Measurements from ENCODE around the gene ERC1.

Gene ERC1

DNA sequence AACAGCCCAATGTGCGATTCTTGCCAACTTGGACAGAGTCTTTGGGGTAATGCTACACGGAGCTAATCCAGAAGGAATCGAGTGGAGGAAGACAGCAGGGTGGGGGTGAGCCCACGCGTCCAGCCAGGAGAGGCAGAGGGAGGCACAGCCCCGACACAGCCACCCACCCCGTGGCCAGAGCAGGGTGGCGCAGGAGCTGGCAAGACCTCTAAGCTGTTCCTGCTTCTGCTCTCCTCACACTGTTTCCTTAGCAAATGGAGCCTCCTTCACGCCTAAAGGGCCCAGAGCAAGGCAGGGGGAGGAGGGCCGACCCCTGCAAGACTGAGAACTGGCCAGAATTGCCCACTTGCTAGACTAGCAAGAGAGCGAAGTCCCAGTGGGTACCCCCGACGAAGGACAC is 511.8 kb downstream of the ERC1 start:
- 84% methylated on average over 10 of the region's 13 CpGs for WGBS (ENCODE audit: insufficient coverage)

DNA sequence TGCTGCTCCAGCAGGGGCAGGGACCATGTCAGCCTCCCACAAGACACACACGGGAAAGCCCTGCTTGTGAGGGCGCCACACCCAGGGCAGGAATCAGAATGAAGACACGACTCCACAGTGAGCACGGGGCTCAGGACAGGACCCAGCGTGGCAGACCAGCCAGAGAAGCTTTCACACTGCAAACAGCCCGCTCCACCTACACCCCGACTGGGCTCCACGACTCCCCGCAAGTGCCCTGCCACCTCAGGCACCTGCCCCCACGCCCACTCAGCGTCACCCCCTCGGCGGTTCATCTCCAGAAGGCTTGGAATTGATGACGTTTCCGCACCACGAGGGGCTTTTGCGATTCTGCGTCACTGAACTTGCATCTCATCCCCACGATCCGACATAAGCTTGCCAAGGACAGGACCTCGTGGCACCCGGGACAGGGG is 512.3 kb downstream of the ERC1 start:
- Histone ChIP-seq H3K27ac (ENCODE audit: insufficient read depth in 1 of 2, low read depth in 1 of 2, low read length in 2 of 2, poor library complexity in 1 of 2, severe bottlenecking in 2 of 2) (no peak overlapping the region), H3K4me3 (ENCODE audit: control insufficient read depth in 1 of 7, extremely low read depth in 1 of 7, insufficient read depth in 4 of 7, low read depth in 2 of 7, low read length in 6 of 7) (no peak overlapping the region), H3K27me3 (replicated peaks in 2 of 5; ENCODE audit: control insufficient read depth in 4 of 5, insufficient read depth in 5 of 5, low read length in 4 of 5) (peaks cover 0 to 63% (median 9%) of the 10 kb centered on the region in 5 experiments), H3K36me3 (ENCODE audit: control insufficient read depth in 4 of 4, insufficient read depth in 4 of 4, low read length in 3 of 4) (no peaks in the 10 kb centered on the region), H3K4me1 (ENCODE audit: control extremely low read depth in 1 of 4, control insufficient read depth in 4 of 4, insufficient read depth in 4 of 4, low read length in 3 of 4) (peaks cover 0 to 28% (median 24%) of the 10 kb centered on the region in 4 experiments), H3K9me3 (ENCODE audit: control extremely low read depth in 1 of 5, control insufficient read depth in 4 of 5, insufficient read depth in 2 of 5, low read depth in 1 of 5, low read length in 4 of 5) (no peaks in the 10 kb centered on the region)
- WGBS (ENCODE audit: insufficient coverage) = 91% methylated on average over 22 of the region's 22 CpGs
- CTCF ChIA-PET = no interaction called here
- no peak for DNase-seq
- POLR2A ChIA-PET = no interaction called here

More for the DNA sequence above, 511.8 kb downstream of the ERC1 start:
- H3K27me3 ChIP-seq (replicated peaks in 2 of 5; ENCODE audit: control insufficient read depth in 4 of 5, insufficient read depth in 5 of 5, low read length in 4 of 5) = peaks cover 0 to 59% (median 9%) of the 10 kb centered on the region in 5 experiments
- no peaks in the 10 kb centered on the region for H3K9me3 ChIP-seq (ENCODE audit: control extremely low read depth in 1 of 5, control insufficient read depth in 4 of 5, insufficient read depth in 2 of 5, low read depth in 1 of 5, low read length in 4 of 5)
- H3K4me1 ChIP-seq (ENCODE audit: control extremely low read depth in 1 of 4, control insufficient read depth in 4 of 4, insufficient read depth in 4 of 4, low read length in 3 of 4) = peaks cover 0 to 28% (median 24%) of the 10 kb centered on the region in 4 experiments
- POLR2A ChIA-PET = no interaction called here
- DNase-seq = peak in 1 of 3 donors; percentile 8
- no peak overlapping the region for H3K4me3 ChIP-seq (ENCODE audit: control insufficient read depth in 1 of 7, extremely low read depth in 1 of 7, insufficient read depth in 4 of 7, low read depth in 2 of 7, low read length in 6 of 7)
- CTCF ChIA-PET = no interaction called here
- H3K27ac ChIP-seq (ENCODE audit: insufficient read depth in 1 of 2, low read depth in 1 of 2, low read length in 2 of 2, poor library complexity in 1 of 2, severe bottlenecking in 2 of 2) = no peak overlapping the region
- no peaks in the 10 kb centered on the region for H3K36me3 ChIP-seq (ENCODE audit: control insufficient read depth in 4 of 4, insufficient read depth in 4 of 4, low read length in 3 of 4)

DNA sequence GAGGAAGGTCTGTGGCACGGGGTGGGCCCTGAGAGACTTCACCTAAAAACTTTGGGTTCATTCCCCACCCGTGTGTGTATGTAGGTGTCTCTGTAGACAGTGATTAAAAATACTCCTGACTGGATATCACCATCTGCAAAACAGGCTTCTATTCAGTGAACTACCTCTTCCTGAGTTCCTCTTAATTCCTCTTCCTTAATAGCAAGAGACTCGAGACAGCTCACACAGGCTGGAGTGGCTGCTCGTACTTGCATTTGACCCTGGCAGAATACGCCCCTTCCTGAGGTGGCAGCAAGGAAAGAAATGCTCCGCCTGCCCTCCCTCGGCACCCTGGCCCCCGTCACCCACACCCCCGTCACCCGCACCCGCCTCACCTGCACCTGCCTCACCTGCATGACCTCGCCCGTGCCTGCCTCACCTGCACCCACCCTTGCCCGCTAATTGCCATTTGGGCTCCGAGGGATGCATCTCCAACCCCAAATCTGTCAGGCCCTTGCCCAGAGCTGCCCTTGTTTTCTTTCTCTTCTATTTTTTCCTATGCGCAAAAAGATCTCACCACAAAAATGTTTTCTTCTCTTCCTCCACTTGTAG is 513.4 kb downstream of the ERC1 start:
- Histone ChIP-seq H3K4me3 (ENCODE audit: control insufficient read depth in 1 of 7, extremely low read depth in 1 of 7, insufficient read depth in 4 of 7, low read depth in 2 of 7, low read length in 6 of 7) (peak overlapping the region; percentile 5 to 78 (median 48)), H3K36me3 (ENCODE audit: control insufficient read depth in 4 of 4, insufficient read depth in 4 of 4, low read length in 3 of 4) (no peaks in the 10 kb centered on the region), H3K27ac (ENCODE audit: insufficient read depth in 1 of 2, low read depth in 1 of 2, low read length in 2 of 2, poor library complexity in 1 of 2, severe bottlenecking in 2 of 2) (no peak overlapping the region), H3K9me3 (ENCODE audit: control extremely low read depth in 1 of 5, control insufficient read depth in 4 of 5, insufficient read depth in 2 of 5, low read depth in 1 of 5, low read length in 4 of 5) (no peaks in the 10 kb centered on the region), H3K4me1 (ENCODE audit: control extremely low read depth in 1 of 4, control insufficient read depth in 4 of 4, insufficient read depth in 4 of 4, low read length in 3 of 4) (peaks cover 0 to 28% (median 24%) of the 10 kb centered on the region in 4 experiments), H3K27me3 (replicated peaks in 2 of 5; ENCODE audit: control insufficient read depth in 4 of 5, insufficient read depth in 5 of 5, low read length in 4 of 5) (peaks cover 0 to 63% (median 9%) of the 10 kb centered on the region in 5 experiments)
- peak; percentile 28 to 71 (median 70) for DNase-seq
- CTCF ChIA-PET = interaction anchor here (0.9 kb wide), 2 partner anchors 11 to 386 kb away, joined by 3 to 4 read pairs; no protein-coding TSS in a partner anchor
- POLR2A ChIA-PET = no interaction called here
- 3% methylated on average over 13 of the region's 16 CpGs for WGBS (ENCODE audit: insufficient coverage)

DNA sequence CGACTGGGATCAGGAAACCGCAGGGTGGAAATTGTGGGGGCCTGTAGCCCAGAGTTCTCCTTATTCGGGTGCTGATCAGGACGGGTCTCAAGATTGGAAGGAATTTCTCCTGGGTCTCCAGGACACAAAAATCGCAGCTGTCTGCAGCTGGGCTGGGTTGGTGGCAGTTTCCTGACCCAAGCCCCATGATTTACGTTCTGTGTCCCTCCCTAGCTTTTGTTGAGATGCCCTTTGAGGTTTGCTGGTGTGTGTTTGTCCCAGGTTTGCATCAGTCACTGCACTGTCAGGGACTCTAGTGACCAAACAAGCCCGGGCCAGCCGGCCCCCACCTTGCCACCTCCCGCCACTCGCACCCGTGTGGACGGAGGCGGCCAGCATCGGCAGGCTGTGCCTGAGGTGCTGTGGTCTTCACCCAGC is 513.9 kb downstream of the ERC1 start:
- Histone ChIP-seq H3K27me3 (replicated peaks in 2 of 5; ENCODE audit: control insufficient read depth in 4 of 5, insufficient read depth in 5 of 5, low read length in 4 of 5) (peaks cover 0 to 68% (median 14%) of the 10 kb centered on the region in 5 experiments), H3K4me3 (ENCODE audit: control insufficient read depth in 1 of 7, extremely low read depth in 1 of 7, insufficient read depth in 4 of 7, low read depth in 2 of 7, low read length in 6 of 7) (peak overlapping the region in 6 of 7 experiments; percentile 25 to 78 (median 54)), H3K36me3 (ENCODE audit: control insufficient read depth in 4 of 4, insufficient read depth in 4 of 4, low read length in 3 of 4) (no peaks in the 10 kb centered on the region), H3K4me1 (ENCODE audit: control extremely low read depth in 1 of 4, control insufficient read depth in 4 of 4, insufficient read depth in 4 of 4, low read length in 3 of 4) (peaks cover 0 to 27% (median 24%) of the 10 kb centered on the region in 4 experiments), H3K9me3 (ENCODE audit: control extremely low read depth in 1 of 5, control insufficient read depth in 4 of 5, insufficient read depth in 2 of 5, low read depth in 1 of 5, low read length in 4 of 5) (no peaks in the 10 kb centered on the region), H3K27ac (ENCODE audit: insufficient read depth in 1 of 2, low read depth in 1 of 2, low read length in 2 of 2, poor library complexity in 1 of 2, severe bottlenecking in 2 of 2) (no peak overlapping the region)
- peak; percentile 23 to 36 (median 28) for DNase-seq
- ChIA-PET POLR2A (no interaction called here), CTCF (interaction anchor here (0.9 to 1.1 kb wide), 3 partner anchors 12 to 387 kb away, joined by 3 to 4 read pairs (median 3); no protein-coding TSS in a partner anchor)
- WGBS (ENCODE audit: insufficient coverage) = 44% methylated on average over 11 of the region's 14 CpGs

DNA sequence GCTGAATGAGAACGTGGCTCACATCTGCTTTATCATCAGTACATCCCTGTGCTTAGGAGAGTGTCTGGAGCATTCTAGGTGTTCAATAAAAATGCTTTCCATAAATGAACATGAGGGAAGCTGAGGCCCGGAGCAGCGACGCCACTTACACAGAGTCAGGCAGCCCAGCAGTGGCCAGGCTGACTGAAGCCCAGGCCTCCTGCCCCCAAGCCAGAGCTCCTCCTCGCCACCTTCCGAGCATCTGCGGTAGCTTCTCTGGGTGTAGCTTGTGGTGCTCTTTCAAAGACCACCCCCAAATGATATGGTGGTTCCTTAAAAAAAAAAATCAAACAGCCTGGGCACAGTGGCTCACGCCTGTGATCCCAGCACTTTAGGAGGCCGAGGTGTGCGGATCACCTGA is 514.6 kb downstream of the ERC1 start:
- Histone ChIP-seq H3K27ac (ENCODE audit: insufficient read depth in 1 of 2, low read depth in 1 of 2, low read length in 2 of 2, poor library complexity in 1 of 2, severe bottlenecking in 2 of 2) (no peak overlapping the region), H3K4me3 (ENCODE audit: control insufficient read depth in 1 of 7, extremely low read depth in 1 of 7, insufficient read depth in 4 of 7, low read depth in 2 of 7, low read length in 6 of 7) (no peak overlapping the region), H3K9me3 (ENCODE audit: control extremely low read depth in 1 of 5, control insufficient read depth in 4 of 5, insufficient read depth in 2 of 5, low read depth in 1 of 5, low read length in 4 of 5) (no peaks in the 10 kb centered on the region), H3K4me1 (ENCODE audit: control extremely low read depth in 1 of 4, control insufficient read depth in 4 of 4, insufficient read depth in 4 of 4, low read length in 3 of 4) (peaks cover 0 to 21% (median 19%) of the 10 kb centered on the region in 4 experiments), H3K36me3 (ENCODE audit: control insufficient read depth in 4 of 4, insufficient read depth in 4 of 4, low read length in 3 of 4) (no peaks in the 10 kb centered on the region), H3K27me3 (replicated peaks in 2 of 5; ENCODE audit: control insufficient read depth in 4 of 5, insufficient read depth in 5 of 5, low read length in 4 of 5) (peaks cover 0 to 74% (median 17%) of the 10 kb centered on the region in 5 experiments)
- DNase-seq = no peak
- CTCF ChIA-PET = interaction anchor here (0.9 to 1.1 kb wide), 2 partner anchors 13 to 30 kb away, joined by 3 read pairs; no protein-coding TSS in a partner anchor
- 100% methylated on average over 9 of the region's 10 CpGs for WGBS (ENCODE audit: insufficient coverage)
- POLR2A ChIA-PET = no interaction called here

DNA sequence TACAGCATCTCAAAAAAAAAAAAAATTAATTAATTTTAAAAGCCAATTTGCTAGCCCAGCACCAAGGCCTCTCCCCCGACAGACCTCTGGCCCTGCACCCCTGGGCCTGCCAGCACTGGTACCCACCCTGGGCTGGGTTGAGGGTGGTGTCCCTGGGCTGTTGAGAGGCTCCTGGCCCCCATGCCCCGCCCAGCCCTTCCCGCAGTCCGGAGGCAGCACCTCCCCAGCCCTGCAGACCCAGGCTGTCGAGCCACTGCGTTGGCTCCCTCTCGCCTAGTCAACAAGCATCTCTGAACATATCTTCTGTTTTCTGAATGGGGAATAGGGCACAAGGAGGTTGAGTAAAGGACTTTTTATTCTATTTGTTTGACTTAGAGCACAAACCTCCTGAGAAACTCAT is 516.3 kb downstream of the ERC1 start:
- CTCF ChIA-PET = no interaction called here
- Histone ChIP-seq H3K27ac (ENCODE audit: insufficient read depth in 1 of 2, low read depth in 1 of 2, low read length in 2 of 2, poor library complexity in 1 of 2, severe bottlenecking in 2 of 2) (no peak overlapping the region), H3K36me3 (ENCODE audit: control insufficient read depth in 4 of 4, insufficient read depth in 4 of 4, low read length in 3 of 4) (no peaks in the 10 kb centered on the region), H3K4me1 (ENCODE audit: control extremely low read depth in 1 of 4, control insufficient read depth in 4 of 4, insufficient read depth in 4 of 4, low read length in 3 of 4) (peaks cover 0 to 21% (median 19%) of the 10 kb centered on the region in 4 experiments), H3K27me3 (replicated peaks in 2 of 5; ENCODE audit: control insufficient read depth in 4 of 5, insufficient read depth in 5 of 5, low read length in 4 of 5) (peaks cover 0 to 64% (median 17%) of the 10 kb centered on the region in 5 experiments), H3K9me3 (ENCODE audit: control extremely low read depth in 1 of 5, control insufficient read depth in 4 of 5, insufficient read depth in 2 of 5, low read depth in 1 of 5, low read length in 4 of 5) (no peaks in the 10 kb centered on the region), H3K4me3 (ENCODE audit: control insufficient read depth in 1 of 7, extremely low read depth in 1 of 7, insufficient read depth in 4 of 7, low read depth in 2 of 7, low read length in 6 of 7) (no peak overlapping the region)
- WGBS (ENCODE audit: insufficient coverage) = 93% methylated on average over 2 of the region's 7 CpGs
- POLR2A ChIA-PET = no interaction called here
- DNase-seq = no peak

DNA sequence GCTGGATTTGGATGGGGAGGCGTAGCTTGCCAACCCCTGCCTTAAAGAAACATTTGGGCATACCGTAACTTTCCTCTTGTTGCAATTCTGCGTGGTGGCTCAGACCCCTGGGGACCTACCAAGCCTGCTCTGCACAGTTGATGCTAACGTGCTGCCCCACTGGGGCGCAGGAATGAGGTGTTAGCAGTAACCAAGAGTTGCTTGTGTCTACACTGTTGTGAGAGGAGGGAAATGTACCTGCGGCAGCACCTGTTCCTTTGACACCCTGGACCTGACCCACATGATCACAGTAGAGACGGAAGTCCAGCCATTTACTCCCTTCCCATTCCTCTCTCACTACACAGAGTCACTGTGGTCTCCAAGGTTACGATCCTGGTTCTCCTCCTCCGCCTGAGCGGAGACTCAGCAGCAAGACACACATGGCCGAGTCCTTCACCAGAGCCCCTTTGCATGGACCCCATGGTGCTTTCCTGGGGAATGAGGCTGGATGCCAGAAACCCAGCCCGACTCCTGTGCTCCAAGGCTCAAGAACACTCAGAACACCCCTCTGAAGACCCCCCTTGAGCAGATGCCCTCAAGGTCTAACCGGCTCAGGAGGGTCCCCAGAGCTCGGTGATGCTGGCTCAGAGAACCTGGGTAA is 518.5 kb downstream of the ERC1 start:
- peaks cover 0 to 7% (median 6%) of the 10 kb centered on the region in 4 experiments for H3K4me1 ChIP-seq (ENCODE audit: control extremely low read depth in 1 of 4, control insufficient read depth in 4 of 4, insufficient read depth in 4 of 4, low read length in 3 of 4)
- H3K4me3 ChIP-seq (ENCODE audit: control insufficient read depth in 1 of 7, extremely low read depth in 1 of 7, insufficient read depth in 4 of 7, low read depth in 2 of 7, low read length in 6 of 7) = no peak overlapping the region
- 89% methylated on average over 11 of the region's 14 CpGs for WGBS (ENCODE audit: insufficient coverage)
- H3K27me3 ChIP-seq (replicated peaks in 2 of 5; ENCODE audit: control insufficient read depth in 4 of 5, insufficient read depth in 5 of 5, low read length in 4 of 5) = peaks cover 0 to 61% (median 14%) of the 10 kb centered on the region in 5 experiments
- DNase-seq = no peak
- H3K9me3 ChIP-seq (ENCODE audit: control extremely low read depth in 1 of 5, control insufficient read depth in 4 of 5, insufficient read depth in 2 of 5, low read depth in 1 of 5, low read length in 4 of 5) = no peaks in the 10 kb centered on the region
- no peak overlapping the region for H3K27ac ChIP-seq (ENCODE audit: insufficient read depth in 1 of 2, low read depth in 1 of 2, low read length in 2 of 2, poor library complexity in 1 of 2, severe bottlenecking in 2 of 2)
- ChIA-PET CTCF (no interaction called here), POLR2A (no interaction called here)
- H3K36me3 ChIP-seq (ENCODE audit: control insufficient read depth in 4 of 4, insufficient read depth in 4 of 4, low read length in 3 of 4) = no peaks in the 10 kb centered on the region

Measured in common myeloid progenitor, CD34-positive (primary cell).